GM18505 (cell line): Measurements from ENCODE around the gene SLF2.
"Not testable (repeated sequence)": the region's sequence is repeated elsewhere in the genome, so short reads cannot be mapped to it uniquely, and the experiment has no call there.

Experiments
- ATAC-seq: cut with Tn5 transposase; IDR thresholded peaks from one replicate; pipeline ENCODE4 v1.9.1; 2021; ENCODE audit not compliant: unreplicated experiment
- POLR2A ChIP-seq: IDR thresholded peaks from 4 replicates; pipeline ENCODE4 v1.6.1; 2011; ENCODE audit warnings: borderline replicate concordance; ENCODE audit not compliant: insufficient read depth, insufficient read length; ENCODE audit errors: extremely low read depth

Gene SLF2

DNA sequence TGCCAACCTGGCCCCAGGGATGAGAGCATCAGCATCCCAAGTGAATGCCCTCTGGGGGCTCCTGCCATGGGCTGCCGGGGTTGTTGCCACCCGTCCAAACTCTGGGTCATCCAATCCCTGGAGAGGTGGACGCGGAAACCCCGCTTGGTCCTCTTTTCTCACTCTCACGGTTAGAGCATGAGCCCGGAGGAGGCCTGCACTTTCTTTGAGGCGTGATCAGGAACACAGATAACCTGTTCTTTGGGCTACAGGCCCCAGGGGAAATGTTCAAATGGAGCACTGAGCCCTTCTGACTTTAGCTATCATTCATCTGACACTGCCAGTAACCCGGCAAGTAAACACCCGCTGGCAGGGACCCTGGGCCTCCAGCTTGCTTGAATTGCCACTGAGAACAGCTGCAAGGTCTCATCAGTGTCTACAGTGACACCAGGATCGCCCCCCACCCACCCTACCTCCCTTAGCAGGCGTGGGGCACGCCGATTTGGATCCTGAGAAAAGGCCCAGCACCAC lies 29.4 kb upstream of the SLF2 start:
- ATAC-seq: no peak
- TF ChIP-seq POLR2A: no peak

DNA sequence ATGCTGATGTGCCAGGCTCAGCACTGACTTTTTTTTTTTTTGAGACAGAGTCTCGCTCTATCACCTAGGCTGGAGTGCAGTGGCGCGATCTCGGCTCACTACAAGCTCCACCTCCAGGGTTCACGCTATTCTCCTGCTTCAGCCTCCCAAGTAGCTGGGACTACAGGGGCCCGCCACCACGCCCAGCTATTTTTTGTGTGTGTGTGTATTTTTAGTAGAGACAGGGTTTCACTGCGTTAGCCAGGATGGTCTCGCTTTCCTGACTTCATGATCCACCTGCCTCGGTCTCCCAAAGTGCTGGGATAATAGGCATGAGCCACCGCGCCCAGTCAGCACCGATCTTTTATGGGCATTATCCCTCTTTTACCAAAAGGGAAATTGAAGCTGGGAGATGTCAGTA lies 27.2 kb upstream of the SLF2 start:
- not testable (repeated sequence) for ATAC-seq

GRCh38 chr10:100886091-100886490 lies 26.7 kb upstream of the SLF2 start:
- no peak for TF ChIP-seq POLR2A
- ATAC-seq: no peak

GRCh38 chr10:100886521-100886920 lies 26.2 kb upstream of the SLF2 start:
- no peak for ATAC-seq
- no peak for TF ChIP-seq POLR2A

DNA sequence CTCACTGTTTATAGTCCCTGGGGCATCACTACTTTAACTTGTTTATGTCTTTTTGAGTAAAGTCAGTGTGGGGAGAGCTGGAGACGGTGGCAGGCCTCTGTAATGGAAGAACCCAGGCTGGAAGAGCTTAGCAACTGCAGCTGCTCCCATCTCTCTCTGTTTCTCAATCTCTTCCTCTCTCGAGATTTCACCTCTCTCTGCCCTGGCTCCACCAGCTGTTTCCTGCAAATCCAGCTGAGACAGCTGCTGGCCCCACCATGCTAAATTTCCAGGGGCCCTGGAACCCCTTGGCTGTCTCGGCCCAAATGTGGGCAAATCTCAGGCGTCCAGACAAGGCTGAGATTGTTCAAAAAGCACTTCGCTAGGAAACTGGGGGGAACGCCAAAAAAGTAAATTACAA lies 25.8 kb upstream of the SLF2 start:
- no peak for TF ChIP-seq POLR2A
- no peak for ATAC-seq

DNA sequence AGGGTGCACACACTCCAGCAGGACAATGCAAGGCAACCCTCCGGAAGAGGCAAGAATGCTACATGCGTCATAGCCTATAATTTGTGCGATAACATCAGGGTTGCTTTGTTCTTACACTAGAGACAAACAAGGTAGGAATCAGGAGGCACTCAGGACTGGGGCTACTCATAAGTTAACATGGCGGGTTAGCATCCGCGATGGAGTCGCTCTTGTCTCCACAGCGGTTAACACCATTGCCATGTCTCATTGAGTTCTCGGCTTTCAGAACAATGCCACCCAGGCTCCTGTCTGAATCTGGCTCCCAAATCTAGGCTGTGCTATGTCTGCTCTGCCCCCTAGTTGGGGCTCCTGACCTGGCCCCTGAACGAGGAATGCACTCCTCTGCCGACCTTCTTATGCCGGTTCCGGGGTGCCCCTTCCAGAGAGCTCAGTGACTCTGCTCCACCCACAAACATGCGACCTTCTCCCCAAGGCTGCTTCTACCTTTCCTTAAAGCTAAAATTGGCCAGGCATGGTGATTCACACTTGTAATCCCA lies 24.9 kb upstream of the SLF2 start:
- no peak for TF ChIP-seq POLR2A
- ATAC-seq: no peak

GRCh38 chr10:100888957-100889356 lies 23.8 kb upstream of the SLF2 start:
- TF ChIP-seq POLR2A: no peak
- no peak for ATAC-seq

DNA sequence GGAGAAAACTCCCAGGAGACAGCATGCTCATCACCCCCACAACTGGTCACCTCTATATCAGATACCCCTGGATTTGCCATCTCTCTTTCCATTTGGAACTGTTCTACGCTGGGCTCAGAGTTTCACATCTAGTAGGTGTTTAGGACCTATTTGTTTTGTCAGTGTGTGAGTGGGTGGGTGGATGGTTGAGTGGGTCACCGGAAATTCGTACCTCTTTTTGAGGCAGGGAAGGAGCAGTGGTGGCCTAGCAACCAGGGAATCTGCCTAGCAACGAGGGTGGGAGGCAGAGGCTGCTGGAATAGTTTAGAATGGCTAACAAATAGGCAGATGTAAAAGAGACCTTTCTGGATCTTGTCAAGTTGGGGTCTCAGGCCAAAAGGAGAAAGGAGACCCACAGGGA lies 23.2 kb upstream of the SLF2 start:
- no peak for ATAC-seq
- no peak for TF ChIP-seq POLR2A

- ATAC-seq: no peak
- TF ChIP-seq POLR2A: no peak
These were observed 22.6 kb upstream of the SLF2 start for GRCh38 chr10:100890141-100890672.

DNA sequence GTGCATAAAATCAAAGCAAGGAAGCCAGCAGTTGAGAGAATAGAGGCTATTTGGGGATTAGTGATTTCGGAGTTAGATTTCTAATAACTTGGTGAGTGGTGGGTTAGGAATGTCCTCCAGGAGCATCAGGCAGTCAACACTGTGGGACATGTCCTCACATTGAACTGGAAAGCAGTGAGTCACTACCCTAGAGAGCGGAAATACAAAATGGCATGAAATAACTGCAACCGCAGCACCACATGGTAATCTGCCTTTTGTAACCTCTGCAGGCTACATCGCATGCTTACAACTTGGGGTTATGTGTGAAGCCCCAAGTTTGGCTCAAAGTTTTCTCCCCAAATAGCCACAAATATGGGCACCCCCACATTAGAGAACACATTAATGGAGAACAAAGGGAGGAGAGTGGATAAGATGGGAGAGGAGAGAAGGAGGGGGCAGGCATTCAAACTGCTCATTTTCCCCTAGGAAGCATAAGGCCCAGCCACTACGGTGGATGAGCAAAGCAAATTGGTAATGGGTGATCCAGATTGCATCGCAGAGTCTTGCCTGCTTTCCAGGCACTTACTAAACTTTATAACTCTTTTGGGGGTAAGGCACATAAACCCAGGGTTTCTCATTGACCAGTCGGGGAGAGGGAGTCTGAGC lies 22.0 kb upstream of the SLF2 start:
- TF ChIP-seq POLR2A: no peak
- no peak for ATAC-seq

- TF ChIP-seq POLR2A: no peak
- ATAC-seq: no peak
These were observed 18.7 kb upstream of the SLF2 start for GRCh38 chr10:100894033-100894432.

DNA sequence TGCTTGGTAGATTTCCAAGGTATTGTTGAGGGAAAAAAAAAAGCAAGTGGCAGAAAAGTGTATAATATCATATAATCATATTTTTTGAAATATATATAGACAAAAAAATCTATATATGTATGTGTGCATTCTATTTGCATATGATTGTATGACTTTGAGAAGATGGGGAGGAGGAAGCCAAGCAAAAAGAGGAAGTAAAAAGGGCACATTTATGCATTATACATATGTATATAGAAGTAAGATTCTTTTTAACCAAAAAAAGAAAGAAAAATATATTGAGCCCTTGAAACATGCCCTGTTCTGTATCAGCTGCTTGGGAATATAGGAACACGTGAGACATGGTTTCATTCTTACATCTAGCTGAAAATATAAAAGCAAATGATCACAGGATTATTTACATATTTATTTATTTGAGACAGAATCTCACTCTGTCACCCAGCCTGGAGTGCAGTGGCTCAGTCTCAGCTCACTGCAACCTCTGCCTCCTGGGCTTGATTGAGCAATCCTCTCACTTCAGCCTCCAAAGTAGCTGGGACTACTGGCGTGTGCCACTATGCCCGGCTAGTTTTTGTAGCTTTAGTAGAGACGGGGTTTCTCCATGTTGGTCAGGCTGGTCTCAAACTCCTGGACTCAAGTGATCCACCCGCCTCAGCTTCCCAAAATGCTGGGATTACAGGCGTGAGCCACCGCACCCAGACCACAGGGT lies 18.0 kb upstream of the SLF2 start:
- ATAC-seq: no peak
- no peak for TF ChIP-seq POLR2A

DNA sequence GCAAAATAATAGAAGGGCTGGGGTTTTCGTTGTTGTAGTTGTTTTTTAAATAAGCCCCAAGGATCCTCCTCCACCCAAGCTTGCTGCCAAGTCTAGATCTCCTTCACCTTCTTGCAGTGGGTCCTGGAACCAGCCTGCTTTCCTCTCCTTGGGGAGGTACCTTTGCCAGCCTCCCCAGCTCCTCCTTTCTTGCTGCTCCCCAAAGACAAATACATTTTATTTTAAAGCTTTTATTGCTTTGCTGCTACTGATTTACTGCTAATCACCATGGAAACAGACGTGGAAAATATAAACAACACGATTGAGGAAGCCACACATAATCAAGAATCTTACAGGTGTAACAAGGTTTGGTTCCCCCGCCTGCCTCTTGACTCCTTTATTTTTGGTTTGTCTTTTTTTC lies 17.4 kb upstream of the SLF2 start:
- ATAC-seq: no peak
- no peak for TF ChIP-seq POLR2A

- ATAC-seq: no peak
- no peak for TF ChIP-seq POLR2A
These were observed 16.9 kb upstream of the SLF2 start for GRCh38 chr10:100895896-100896295.
